ENCODE data around the gene DMAC1. TPM values are rescaled to one million over a fixed set of nuclear protein-coding genes. Genes with fewer than 3 reads are reported as not detected.

The DMAC1 gene
- total and polyA plus RNA-seq, 12 donors: 22.1 to 172 (median 149) TPM

DNA sequence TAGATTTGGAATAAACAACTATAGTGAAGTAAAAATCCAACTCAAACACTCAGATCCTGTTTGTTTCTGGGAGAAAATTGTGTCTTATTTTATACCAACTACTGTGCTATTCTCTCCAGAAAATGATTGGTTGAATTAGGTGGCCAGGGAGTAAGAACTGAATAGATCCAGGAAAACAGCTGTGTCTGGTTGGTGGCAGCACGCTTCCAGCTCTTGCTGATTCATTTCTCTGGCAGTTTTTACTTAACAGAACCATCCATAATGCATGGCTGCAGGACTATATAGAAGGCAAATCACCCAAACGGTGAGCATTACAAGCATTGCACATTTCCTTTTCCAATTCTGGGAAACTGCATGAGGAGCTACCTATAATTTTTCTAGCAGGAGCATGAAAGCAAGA lies 29.5 kb downstream of the DMAC1 start:
- TF ChIP-seq, protein P1, sequence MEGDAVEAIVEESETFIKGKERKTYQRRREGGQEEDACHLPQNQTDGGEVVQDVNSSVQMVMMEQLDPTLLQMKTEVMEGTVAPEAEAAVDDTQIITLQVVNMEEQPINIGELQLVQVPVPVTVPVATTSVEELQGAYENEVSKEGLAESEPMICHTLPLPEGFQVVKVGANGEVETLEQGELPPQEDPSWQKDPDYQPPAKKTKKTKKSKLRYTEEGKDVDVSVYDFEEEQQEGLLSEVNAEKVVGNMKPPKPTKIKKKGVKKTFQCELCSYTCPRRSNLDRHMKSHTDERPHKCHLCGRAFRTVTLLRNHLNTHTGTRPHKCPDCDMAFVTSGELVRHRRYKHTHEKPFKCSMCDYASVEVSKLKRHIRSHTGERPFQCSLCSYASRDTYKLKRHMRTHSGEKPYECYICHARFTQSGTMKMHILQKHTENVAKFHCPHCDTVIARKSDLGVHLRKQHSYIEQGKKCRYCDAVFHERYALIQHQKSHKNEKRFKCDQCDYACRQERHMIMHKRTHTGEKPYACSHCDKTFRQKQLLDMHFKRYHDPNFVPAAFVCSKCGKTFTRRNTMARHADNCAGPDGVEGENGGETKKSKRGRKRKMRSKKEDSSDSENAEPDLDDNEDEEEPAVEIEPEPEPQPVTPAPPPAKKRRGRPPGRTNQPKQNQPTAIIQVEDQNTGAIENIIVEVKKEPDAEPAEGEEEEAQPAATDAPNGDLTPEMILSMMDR (IDR thresholded peaks at IDR 0.05): no peak
- no peaks in the 10 kb centered on the region for H3K4me1 ChIP-seq
- H3K4me3 ChIP-seq: no peak overlapping the region
- H3K27me3 ChIP-seq: no peaks in the 10 kb centered on the region
- ATAC-seq: no peak
- intact Hi-C loops (cut with DNase I): no loop called here
- H3K9me3 ChIP-seq: peaks cover 0 to 17% (median under 1%) of the 10 kb centered on the region in 11 donors
- H3K27ac ChIP-seq: no peak overlapping the region
- H3K36me3 ChIP-seq: no peaks in the 10 kb centered on the region
- no peak for DNase-seq
- WGBS, 2 donors: 50 to 63% methylated on average over 2 of the region's 2 CpGs

DNA sequence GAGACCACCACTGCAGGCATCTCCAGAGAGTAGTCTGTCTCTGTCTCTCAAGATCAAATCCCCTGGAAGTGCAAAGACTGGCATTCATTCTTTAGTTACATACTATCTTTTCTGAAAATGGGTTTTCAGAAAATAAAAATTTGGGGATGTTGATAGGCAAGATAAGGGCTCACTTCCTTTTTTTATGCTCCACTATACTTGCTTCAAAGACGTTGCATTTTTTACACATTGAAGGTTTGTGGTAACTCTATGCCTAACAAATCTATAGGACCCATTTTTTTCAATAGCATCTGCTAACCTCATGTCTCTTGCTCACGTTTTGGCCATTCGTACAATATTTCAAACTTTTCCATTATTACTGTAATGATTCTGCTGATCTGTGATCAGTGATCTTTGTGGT lies 37.0 kb downstream of the DMAC1 start:
- H3K27me3 ChIP-seq: no peaks in the 10 kb centered on the region
- no peaks in the 10 kb centered on the region for H3K4me1 ChIP-seq
- H3K36me3 ChIP-seq: no peaks in the 10 kb centered on the region
- no peak overlapping the region for H3K4me3 ChIP-seq
- intact Hi-C loops (cut with DNase I): no loop called here
- 78 to 82% methylated on average over 3 of the region's 3 CpGs for WGBS, 2 donors
- TF ChIP-seq, protein P1 (IDR thresholded peaks at IDR 0.05): no peak
- H3K9me3 ChIP-seq: peaks cover 0 to 25% (median 10%) of the 10 kb centered on the region in 11 donors
- DNase-seq (no peak), ATAC-seq (no peak)
- H3K27ac ChIP-seq: no peak overlapping the region

DNA sequence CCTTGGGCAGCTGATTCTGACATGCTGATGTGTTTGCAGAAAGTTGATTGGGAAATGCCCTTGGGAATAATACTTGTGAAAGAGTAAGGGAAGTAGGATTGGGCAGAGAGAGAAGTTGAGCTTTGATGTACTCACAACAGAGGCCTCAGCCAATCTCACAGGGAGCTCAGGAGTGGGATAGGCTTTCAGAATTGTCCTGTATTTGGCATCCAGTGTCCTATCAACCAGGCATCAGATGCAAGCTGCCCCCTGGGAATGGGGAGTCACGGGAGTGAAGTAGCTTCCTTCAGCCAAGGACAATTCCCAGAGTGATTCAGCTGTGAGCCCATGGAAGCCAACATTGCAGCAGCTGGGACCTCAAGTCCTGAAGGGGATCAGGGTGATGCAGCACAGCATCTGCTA lies 39.6 kb downstream of the DMAC1 start:
- TF ChIP-seq, protein P1 (IDR thresholded peaks at IDR 0.05): no peak
- no peaks in the 10 kb centered on the region for H3K4me1 ChIP-seq
- 24 to 36% methylated on average over 1 of the region's 1 CpG for WGBS, 2 donors
- H3K4me3 ChIP-seq: no peak overlapping the region
- intact Hi-C loops (cut with DNase I): no loop called here
- no peak overlapping the region for H3K27ac ChIP-seq
- H3K36me3 ChIP-seq: no peaks in the 10 kb centered on the region
- ATAC-seq (peak in 3 of 8 donors; percentile 34 to 85 (median 65)), DNase-seq (peak; percentile 3 to 15)
- peaks cover 0 to 13% (median 7%) of the 10 kb centered on the region in 11 donors for H3K9me3 ChIP-seq
- H3K27me3 ChIP-seq: no peaks in the 10 kb centered on the region

DNA sequence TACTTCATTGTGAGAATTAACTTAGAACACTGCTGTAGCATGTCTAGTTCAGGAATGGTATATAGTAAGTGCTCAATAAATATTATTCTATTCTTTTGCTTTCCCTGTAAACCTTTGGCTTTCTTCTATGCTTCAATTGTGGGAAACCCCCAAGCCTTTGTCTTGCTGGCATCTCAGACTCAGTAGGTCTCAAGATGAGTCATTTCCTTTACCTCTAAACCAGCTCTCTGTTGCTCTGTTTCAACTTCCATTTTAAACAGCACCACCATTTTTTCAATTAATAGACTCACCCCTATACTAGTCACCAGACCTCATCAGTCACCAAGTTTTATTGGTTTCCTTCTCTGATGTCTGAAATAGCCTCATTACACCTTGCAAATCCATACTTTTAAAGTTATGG lies 43.5 kb downstream of the DMAC1 start:
- H3K27ac ChIP-seq: no peak overlapping the region
- H3K27me3 ChIP-seq: no peaks in the 10 kb centered on the region
- no peaks in the 10 kb centered on the region for H3K9me3 ChIP-seq
- no peak overlapping the region for H3K4me3 ChIP-seq
- ATAC-seq (no peak), DNase-seq (no peak)
- intact Hi-C loops (cut with DNase I): no loop called here
- no peaks in the 10 kb centered on the region for H3K4me1 ChIP-seq
- TF ChIP-seq, protein P1 (IDR thresholded peaks at IDR 0.05): no peak
- H3K36me3 ChIP-seq: no peaks in the 10 kb centered on the region
